Measurements from ENCODE around the gene HSF5. TPM values are rescaled to one million over a fixed set of nuclear protein-coding genes. Genes with fewer than 3 reads are reported as not detected.

The HSF5 gene
- total and polyA plus RNA-seq, 2 of the 4 experiments (the other 2 are of a cell fraction) = not detected

- Histone ChIP-seq H3K18ac (ENCODE audit: low read depth, low read length) (no peak overlapping the region), H3K9ac (ENCODE audit: low read depth, low read length) (peak overlapping the region; percentile 20), H3K4me3 (ENCODE audit: insufficient read depth, low read depth, low read length) (peak overlapping the region; percentile 47), H4K8ac (ENCODE audit: low read depth in 2 of 2, low read length in 2 of 2) (peak overlapping the region in 1 of 2 experiments; percentile 10; a peak in 1 of 4 replicates), H4K91ac (ENCODE audit: insufficient read depth, low read depth, low read length) (no peak overlapping the region), H3K4ac (ENCODE audit: low read depth, low read length) (no peak overlapping the region), H3K27ac (ENCODE audit: insufficient read depth, low read length) (no peak overlapping the region), H2BK15ac (ENCODE audit: low read depth, low read length) (no peak overlapping the region), H2BK20ac (ENCODE audit: low read depth, low read length) (no peak overlapping the region), H4K20me1 (ENCODE audit: insufficient read depth, low read length) (no peaks in the 10 kb centered on the region), H3K36me3 (ENCODE audit: control insufficient read depth, insufficient read depth, low read length) (no peaks in the 10 kb centered on the region), H3K4me1 (ENCODE audit: control insufficient read depth, insufficient read depth, low read length) (peaks cover 6% of the 10 kb centered on the region; the same call in 1 of the 2 replicates), H2AK5ac (ENCODE audit: low read depth, low read length) (peak overlapping the region; percentile 14; the same call in 1 of the 2 replicates), H2AK9ac (replicated peaks; ENCODE audit: low read depth, low read length, poor library complexity) (peak overlapping the region; percentile 44), H2BK120ac (ENCODE audit: low read depth, low read length) (no peak overlapping the region), H3K4me2 (ENCODE audit: low read depth, low read length) (peak overlapping the region; percentile 86), H4K5ac (ENCODE audit: low read depth, low read length) (no peak overlapping the region), H3K9me1 (ENCODE audit: insufficient read depth, low read length) (peaks cover 6% of the 10 kb centered on the region; the same call in 1 of the 2 replicates), H3K79me1 (ENCODE audit: low read depth in 1 of 2, low read length in 2 of 2) (no peaks in the 10 kb centered on the region), H2BK5ac (ENCODE audit: low read depth, low read length, poor library complexity, severe bottlenecking) (no peak overlapping the region), H3K27me3 (ENCODE audit: control insufficient read depth, insufficient read depth, low read length) (peaks cover 8% of the 10 kb centered on the region), H3K56ac (ENCODE audit: extremely low read depth, insufficient read depth, low read length) (no peak overlapping the region), H2AFZ (replicated peaks; ENCODE audit: low read length, poor library complexity) (peak overlapping the region; percentile 91), H3K14ac (replicated peaks; ENCODE audit: low read depth, low read length) (no peak overlapping the region), H3K9me3 (ENCODE audit: control insufficient read depth, insufficient read depth, low read length) (no peaks in the 10 kb centered on the region), H3K23ac (ENCODE audit: low read depth, low read length) (peak overlapping the region; percentile 71)
- TF ChIP-seq POLR2A (IDR thresholded peaks at IDR 0.05; ENCODE audit: low read depth, low read length) (no peak), MAZ (IDR thresholded peaks at IDR 0.05; ENCODE audit: borderline replicate concordance, low read depth, low read length) (peak; percentile 62; the same call in 1 of the 2 replicates)
- WGBS, 2 experiments (ENCODE audit: extremely low coverage in 2 of 2, insufficient read length in 1 of 2) = 1% methylated on average over 41 of the region's 82 CpGs; no CpG with 5 or more reads in 1 of the 2 experiments
- dilution Hi-C loops (cut with HindIII; ENCODE audit: low sequenced_read_pairs, unreplicated experiment) = no loop called here
- in situ Hi-C loops (cut with MboI; ENCODE audit: low sequenced_read_pairs) = no loop called here
- no TSS peak for BruUV-seq (replicated peaks)
- peak; percentile 21 for DNase-seq
- peak; percentile 93 for ATAC-seq (ENCODE audit: low read depth)
- intact Hi-C loops (cut with micrococcal nuclease) = no loop called here
- ChIA-PET POLR2A (ENCODE audit: unreplicated experiment) (no interaction called here), CTCF (interaction anchor here (0.7 kb wide), 1 partner anchor 28 kb away, joined by 3 read pairs; no protein-coding TSS in a partner anchor)
Measured at GRCh38 chr17:58531661-58532554, 43.7 kb upstream of the HSF5 start.

Measured in IMR-90 (cell line).